K562 (cell line): ENCODE data around the gene USP16. TPM values are rescaled to one million over a fixed set of nuclear protein-coding genes. Genes with fewer than 3 reads are reported as not detected.

Source experiments
- BRF2 ChIP-seq: IDR thresholded peaks from 3 replicates; pipeline ENCODE4 v1.6.1; 2011; ENCODE audit warnings: borderline replicate concordance, mild to moderate bottlenecking; ENCODE audit not compliant: insufficient read length, insufficient read depth
- CAMTA2 ChIP-seq: fragments of 250-450 bp; sonication (Bioruptor Pico); conservative IDR thresholded peaks from 2 replicates; pipeline ENCODE4 v1.5.1; 2022
- CBX8 ChIP-seq: fragments of 200-600 bp; sonication (generic); IDR thresholded peaks from 2 replicates; pipeline ENCODE4 v1.6.1; 2012; ENCODE audit warnings: borderline replicate concordance, mixed run types, low read depth, mild to moderate bottlenecking, moderate library complexity, mixed read lengths, low read length, control low read depth, inconsistent platforms; ENCODE audit not compliant: poor library complexity, severe bottlenecking; ENCODE audit errors: extremely low read depth
- CHAMP1 ChIP-seq: fragments of 450-650 bp; IDR thresholded peaks from 2 replicates; pipeline ENCODE4 v1.6.1; 2016; ENCODE audit warnings: mild to moderate bottlenecking
- CTBP1 ChIP-seq: fragments of 450-650 bp; IDR thresholded peaks from 2 replicates; pipeline ENCODE4 v1.6.1; 2016; ENCODE audit warnings: borderline replicate concordance
- DPF2 ChIP-seq: fragments of 450-650 bp; IDR thresholded peaks from 2 replicates; pipeline ENCODE4 v1.6.1; 2016
- E2F1 ChIP-seq: sonication (generic); formaldehyde crosslinking; IDR thresholded peaks from 2 replicates; pipeline ENCODE4 v1.8.1; 2023; ENCODE audit warnings: mild to moderate bottlenecking, missing genetic modification reagents, moderate library complexity
- E2F5 ChIP-seq: sonication (generic); formaldehyde crosslinking; IDR thresholded peaks from 2 replicates; pipeline ENCODE4 v1.8.0; 2022; ENCODE audit warnings: mild to moderate bottlenecking, missing genetic modification reagents
- MIER1 ChIP-seq: fragments of 450-650 bp; IDR thresholded peaks from 2 replicates; pipeline ENCODE4 v1.6.1; 2016; ENCODE audit warnings: antibody characterized with exemption, mild to moderate bottlenecking, low read depth
- NCOA6 ChIP-seq: fragments of 450-650 bp; IDR thresholded peaks from 2 replicates; pipeline ENCODE4 v1.6.1; 2017; ENCODE audit warnings: mild to moderate bottlenecking
- NFIC ChIP-seq: fragments of 450-650 bp; IDR thresholded peaks from 2 replicates; pipeline ENCODE4 v1.6.1; 2017; ENCODE audit warnings: mild to moderate bottlenecking, inconsistent platforms
- PHF20 ChIP-seq: fragments of 450-650 bp; IDR thresholded peaks from 2 replicates; pipeline ENCODE4 v1.6.1; 2018; ENCODE audit not compliant: partially characterized antibody
- PKNOX1 ChIP-seq: fragments of 450-650 bp; IDR thresholded peaks from 2 replicates; pipeline ENCODE4 v1.6.1; 2016
- SETDB1 ChIP-seq: IDR thresholded peaks from one replicate; pipeline ENCODE4 v1.6.1; 2012; ENCODE audit warnings: low read length, control low read depth, inconsistent platforms
- SPI1 ChIP-seq: IDR thresholded peaks from 2 replicates; pipeline ENCODE4 v1.6.1; 2011; ENCODE audit warnings: low read depth, low read length, control low read depth, borderline replicate concordance
- SRSF3 ChIP-seq: fragments of 200-400 bp; formaldehyde crosslinking; IDR thresholded peaks from 2 replicates; pipeline ENCODE4 v1.6.1; 2016; ENCODE audit warnings: mild to moderate bottlenecking, low read length, moderate library complexity; ENCODE audit not compliant: insufficient read depth
- ZBED1 ChIP-seq: IDR thresholded peaks from 2 replicates; pipeline ENCODE4 v1.6.1; 2014
- ZKSCAN1 ChIP-seq: fragments of 150-350 bp; IDR thresholded peaks from 2 replicates; pipeline ENCODE4 v1.6.1; 2016; ENCODE audit warnings: low read depth, low read length
- ZNF24 ChIP-seq: fragments of 450-650 bp; IDR thresholded peaks from 2 replicates; pipeline ENCODE4 v1.6.1; 2016
- ZNF586 ChIP-seq: fragments of 450-650 bp; formaldehyde crosslinking; conservative IDR thresholded peaks from 2 replicates; pipeline ENCODE4 v1.4.0; 2020; ENCODE audit warnings: mild to moderate bottlenecking, moderate library complexity
- ZNF79 ChIP-seq: fragments of 250-450 bp; sonication (Bioruptor Pico); IDR thresholded peaks from 2 replicates; pipeline ENCODE4 v1.4.0; 2020; ENCODE audit warnings: low read depth, mild to moderate bottlenecking, moderate library complexity
- polyA plus RNA-seq, 8 experiments: library from polyadenylated mRNA; depleted of rRNA in 4 of 8; stranded (reverse) in 5 of 8; unstranded in 3 of 8; fragments of >200 nt; fragmentation: Nextera tagmentation in 2 of 8; fragmentation: Illumina TruSeq in 1 of 8; extraction: Ambion mirVana in 2 of 8; extraction: Trizol in 1 of 8; gene quantifications; 2 replicates each; pipeline versions ENCODE4 v1.2.1 to v1.2.3, GENCODE V29; 2011 to 2014; ENCODE audit warnings: inconsistent platforms in 1 of 8, missing spikeins in 1 of 8
- total RNA-seq, 7 experiments: library from RNA; depleted of rRNA in 6 of 7; stranded (reverse); fragments of >200 nt in 6 of 7; fragmentation: Illumina TruSeq in 2 of 7; extraction: Trizol in 2 of 7; gene quantifications; 2 replicates each; pipeline versions ENCODE4 v1.2.1 to v1.2.3, GENCODE V29; 2011 to 2021; ENCODE audit warnings: low replicate concordance in 1 of 7

The USP16 gene
- total and polyA plus RNA-seq, 9 of the 15 experiments (the other 6 are each of a cell fraction or from before 2014, with no cell fraction given), result 38.4 to 90.9 (median 62.8) TPM

GRCh38 chr21:29073222-29074006, 48.9 kb downstream of the USP16 start, which contains the start of gene CCT8 (continued):
- TF ChIP-seq ZNF24 (no peak), ZKSCAN1 (peak; percentile 54; the same call in 1 of the 2 replicates), PHF20 (peak; percentile 72), MIER1 (0 out of 2 replicates have a peak, but pooled peaks have one; percentile 17), ZNF586 (CRISPR knock-in tag) (no peak), E2F5 (0 out of 2 replicates have a peak, but pooled peaks have one; percentile 35), E2F1 (CRISPR knock-in tag) (peak; percentile 69; the same call in 1 of the 2 replicates), SRSF3 (peak; percentile 97; the same call in 1 of the 2 replicates), ZNF79 (CRISPR knock-in tag) (no peak), NFIC (no peak; the same call in 1 of the 2 replicates), SETDB1 (peak; percentile 98), CBX8 (no peak), CTBP1 (peak; percentile 72), SPI1 (no peak), BRF2 (no peak), PKNOX1 (no peak; the same call in 1 of the 2 replicates), CAMTA2 (CRISPR knock-in tag) (no peak), NCOA6 (no peak), ZBED1 (no peak; the same call in 1 of the 2 replicates), CHAMP1 (no peak), DPF2 (no peak; the same call in 1 of the 2 replicates)
